Endodermal cell (in vitro differentiated cells): Measurements from ENCODE around the gene TUBB2A. TPM values are rescaled to one million over a fixed set of nuclear protein-coding genes. Genes with fewer than 3 reads are reported as not detected.
"Not testable (repeated sequence)": the region's sequence is repeated elsewhere in the genome, so short reads cannot be mapped to it uniquely, and the experiment has no call there.

Experiments used
- DNase-seq: peaks from one replicate; pipeline ENCODE4 v3.0.0-alpha.2; 2017
- H3K27ac ChIP-seq: 2 replicates; pipeline ENCODE4 v1.5.1; 2013; ENCODE audit warnings: mild to moderate bottlenecking, low read depth, low read length, moderate library complexity
- H3K27me3 ChIP-seq: 2 replicates; pipeline ENCODE4 v1.6.1; 2013; ENCODE audit warnings: mild to moderate bottlenecking, low read length, moderate library complexity; ENCODE audit not compliant: insufficient read depth, control insufficient read depth, poor library complexity, severe bottlenecking
- H3K36me3 ChIP-seq: 2 replicates; pipeline ENCODE4 v1.7.0; 2013; ENCODE audit warnings: mild to moderate bottlenecking, low read length, moderate library complexity; ENCODE audit not compliant: control insufficient read depth, insufficient read depth
- H3K4me1 ChIP-seq: one replicate; pipeline ENCODE4 v1.7.0; 2013; ENCODE audit warnings: low read length; ENCODE audit not compliant: control insufficient read depth, insufficient read depth
- H3K4me3 ChIP-seq: 2 replicates; pipeline ENCODE4 v1.5.1; 2013; ENCODE audit warnings: mild to moderate bottlenecking, low read length, moderate library complexity
- H3K9ac ChIP-seq: 2 replicates; pipeline ENCODE4 v1.6.1; 2013; ENCODE audit warnings: mild to moderate bottlenecking, low read length, moderate library complexity; ENCODE audit not compliant: poor library complexity, severe bottlenecking; ENCODE audit errors: extremely low read depth
- H3K9me3 ChIP-seq: 2 replicates; pipeline ENCODE4 v1.6.1; 2013; ENCODE audit warnings: mild to moderate bottlenecking, low read length, moderate library complexity; ENCODE audit not compliant: control insufficient read depth
- H3K27ac Mint-ChIP-seq: 2 replicates; pipeline ENCODE4 v1.8.0; 2020; ENCODE audit warnings: mixed read lengths
- H3K27me3 Mint-ChIP-seq: 2 replicates; pipeline ENCODE4 v1.8.0; 2021; ENCODE audit warnings: mild to moderate bottlenecking, mixed read lengths; ENCODE audit not compliant: insufficient read depth
- H3K36me3 Mint-ChIP-seq: 2 replicates; pipeline ENCODE4 v1.8.0; 2020; ENCODE audit warnings: low read depth, mixed read lengths
- H3K4me1 Mint-ChIP-seq: 2 replicates; pipeline ENCODE4 v1.8.0; 2020; ENCODE audit warnings: mixed read lengths
- H3K4me3 Mint-ChIP-seq: 2 replicates; pipeline ENCODE4 v1.8.0; 2020; ENCODE audit warnings: mild to moderate bottlenecking, moderate library complexity, mixed read lengths
- H3K9me3 Mint-ChIP-seq: 2 replicates; pipeline ENCODE4 v1.8.0; 2020; ENCODE audit warnings: mild to moderate bottlenecking, mixed read lengths
- CTCF ChIP-seq: fragments of 200-600 bp; sonication (generic); conservative IDR thresholded peaks from 2 replicates; pipeline ENCODE4 v1.5.0; 2021; ENCODE audit warnings: antibody characterized with exemption, mild to moderate bottlenecking
- WGBS, 2 experiments: methylation state at CpG; one replicate each; pipeline versions ENCODE4 v1.1.5 to v1.1.7; 2013; ENCODE audit warnings: missing lambda C conversion rate in 2 of 2, mixed read lengths in 1 of 2; ENCODE audit not compliant: insufficient coverage in 1 of 2, insufficient read length in 1 of 2; 5-methylcytosine and 5-hydroxymethylcytosine counted together
- total RNA-seq, 2 donors: library from RNA; stranded (reverse); fragmentation: NEBNext Ultra II Directional in 1 of 2; extraction: Animal tissue kit (Norgen Biotek cat#: 25700) in 1 of 2; gene quantifications; 2 replicates in 1 of 2; 3 replicates in 1 of 2; pipeline ENCODE4 v1.2.1, GENCODE V29; 2021

Gene TUBB2A
- total RNA-seq, 2 donors from 2014 or later: 262 to 297 TPM

GRCh38 chr6:3200682-3201081, 43.3 kb upstream of the TUBB2A start:
- peaks cover 9% of the 10 kb centered on the region for H3K4me1 Mint-ChIP-seq
- Histone ChIP-seq H3K4me3 (no peak overlapping the region), H3K9me3 (no peaks in the 10 kb centered on the region), H3K36me3 (no peaks in the 10 kb centered on the region), H3K4me1 (no peaks in the 10 kb centered on the region), H3K27ac (no peak overlapping the region), H3K9ac (no peak overlapping the region), H3K27me3 (no peaks in the 10 kb centered on the region)
- H3K9me3 Mint-ChIP-seq: peaks cover 6% of the 10 kb centered on the region
- TF ChIP-seq CTCF: no peak
- H3K4me3 Mint-ChIP-seq: no peak overlapping the region
- no peaks in the 10 kb centered on the region for H3K36me3 Mint-ChIP-seq
- H3K27ac Mint-ChIP-seq: no peak overlapping the region
- peak; percentile 2 for DNase-seq
- no peaks in the 10 kb centered on the region for H3K27me3 Mint-ChIP-seq

- 90% methylated on average over 4 to 5 of the region's 5 CpGs for WGBS, 2 experiments
- Histone ChIP-seq H3K9ac (no peak overlapping the region), H3K36me3 (no peaks in the 10 kb centered on the region), H3K9me3 (no peaks in the 10 kb centered on the region), H3K27me3 (no peaks in the 10 kb centered on the region), H3K4me1 (peaks cover 4% of the 10 kb centered on the region), H3K27ac (no peak overlapping the region), H3K4me3 (no peak overlapping the region)
- Mint-ChIP-seq H3K36me3 (no peaks in the 10 kb centered on the region), H3K4me3 (no peak overlapping the region), H3K9me3 (peaks cover 6% of the 10 kb centered on the region), H3K4me1 (peaks cover 9% of the 10 kb centered on the region), H3K27ac (no peak overlapping the region), H3K27me3 (no peaks in the 10 kb centered on the region)
- TF ChIP-seq CTCF: no peak
- peak; percentile 24 for DNase-seq
These were observed 42.0 kb upstream of the TUBB2A start for GRCh38 chr6:3199382-3199781.

GRCh38 chr6:3197734-3198133, 40.4 kb upstream of the TUBB2A start:
- not testable (repeated sequence) for H3K27me3 ChIP-seq, H3K9ac ChIP-seq, H3K36me3 ChIP-seq, H3K4me1 ChIP-seq, H3K9me3 ChIP-seq, DNase-seq, H3K4me3 Mint-ChIP-seq, H3K27ac ChIP-seq, H3K4me1 Mint-ChIP-seq, H3K4me3 ChIP-seq, H3K27ac Mint-ChIP-seq, H3K27me3 Mint-ChIP-seq, H3K36me3 Mint-ChIP-seq, H3K9me3 Mint-ChIP-seq
- WGBS, 2 experiments: no CpG with 5 or more reads among the region's 5 CpGs

- H3K4me3 Mint-ChIP-seq: no peak overlapping the region
- WGBS, 2 experiments: 91 to 98% methylated on average over 4 to 5 of the region's 5 CpGs
- no peaks in the 10 kb centered on the region for H3K27me3 Mint-ChIP-seq
- H3K36me3 Mint-ChIP-seq: no peaks in the 10 kb centered on the region
- H3K27ac Mint-ChIP-seq: no peak overlapping the region
- Histone ChIP-seq H3K27me3 (no peaks in the 10 kb centered on the region), H3K9ac (no peak overlapping the region), H3K4me3 (no peak overlapping the region), H3K27ac (no peak overlapping the region), H3K9me3 (no peaks in the 10 kb centered on the region), H3K4me1 (peaks cover 4% of the 10 kb centered on the region), H3K36me3 (no peaks in the 10 kb centered on the region)
- peaks cover 6% of the 10 kb centered on the region for H3K9me3 Mint-ChIP-seq
- H3K4me1 Mint-ChIP-seq: peaks cover 8% of the 10 kb centered on the region
- no peak for TF ChIP-seq CTCF
- DNase-seq: no peak
These were observed 39.4 kb upstream of the TUBB2A start for GRCh38 chr6:3196770-3197169.
